ENCODE data around the gene CPLANE2.

GRCh38 chr1:16257968-16258367 lies 21.0 kb upstream of the CPLANE2 start:
- TF ChIP-seq, protein P1, sequence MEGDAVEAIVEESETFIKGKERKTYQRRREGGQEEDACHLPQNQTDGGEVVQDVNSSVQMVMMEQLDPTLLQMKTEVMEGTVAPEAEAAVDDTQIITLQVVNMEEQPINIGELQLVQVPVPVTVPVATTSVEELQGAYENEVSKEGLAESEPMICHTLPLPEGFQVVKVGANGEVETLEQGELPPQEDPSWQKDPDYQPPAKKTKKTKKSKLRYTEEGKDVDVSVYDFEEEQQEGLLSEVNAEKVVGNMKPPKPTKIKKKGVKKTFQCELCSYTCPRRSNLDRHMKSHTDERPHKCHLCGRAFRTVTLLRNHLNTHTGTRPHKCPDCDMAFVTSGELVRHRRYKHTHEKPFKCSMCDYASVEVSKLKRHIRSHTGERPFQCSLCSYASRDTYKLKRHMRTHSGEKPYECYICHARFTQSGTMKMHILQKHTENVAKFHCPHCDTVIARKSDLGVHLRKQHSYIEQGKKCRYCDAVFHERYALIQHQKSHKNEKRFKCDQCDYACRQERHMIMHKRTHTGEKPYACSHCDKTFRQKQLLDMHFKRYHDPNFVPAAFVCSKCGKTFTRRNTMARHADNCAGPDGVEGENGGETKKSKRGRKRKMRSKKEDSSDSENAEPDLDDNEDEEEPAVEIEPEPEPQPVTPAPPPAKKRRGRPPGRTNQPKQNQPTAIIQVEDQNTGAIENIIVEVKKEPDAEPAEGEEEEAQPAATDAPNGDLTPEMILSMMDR (conservative IDR thresholded peaks at IDR 0.05) = no peak
- no peak for TF ChIP-seq EZH2 (IDR thresholded peaks at IDR 0.05; ENCODE audit: low read depth)
